ENCODE results near the gene RSRC2. TPM values are rescaled to one million over a fixed set of nuclear protein-coding genes. Genes with fewer than 3 reads are reported as not detected.
A peak's percentile ranks its signal among the peaks of the same experiment; 100 is the strongest.
"Not testable (repeated sequence)": the region's sequence is repeated elsewhere in the genome, so short reads cannot be mapped to it uniquely, and the experiment has no call there.

RSRC2 gene
- total RNA-seq, 4 donors from 2014 or later = 51.2 to 83.2 (median 79.4) TPM

- peak in 1 of 2 donors; percentile 18 for DNase-seq
- H3K27me3 ChIP-seq = no peaks in the 10 kb centered on the region
- H3K36me3 ChIP-seq = no peaks in the 10 kb centered on the region
- no peaks in the 10 kb centered on the region for H3K9me3 ChIP-seq
- peaks cover 0 to 9% of the 10 kb centered on the region in 2 donors for H3K4me1 ChIP-seq
- peak; percentile 71 to 88 (median 82) for TF ChIP-seq CTCF (IDR thresholded peaks at IDR 0.05)
- no peak for TF ChIP-seq POLR2A (IDR thresholded peaks at IDR 0.05)
- H3K4me3 ChIP-seq = no peak overlapping the region
- intact Hi-C loops (cut with DNase I; ENCODE audit: low total_unique reads) = loop anchor here (10.0 kb wide), 1 partner anchor 77 kb away; no protein-coding TSS in a partner anchor
- peak overlapping the region; percentile 64 to 86 for H3K27ac ChIP-seq
Measured at GRCh38 chr12:122471324-122472226, 55.2 kb downstream of the RSRC2 start.

GRCh38 chr12:122470576-122470975 is 56.2 kb downstream of the RSRC2 start:
- not testable (repeated sequence) for H3K27me3 ChIP-seq, H3K4me1 ChIP-seq, H3K4me3 ChIP-seq, H3K9me3 ChIP-seq, H3K36me3 ChIP-seq
- intact Hi-C loops (cut with DNase I; ENCODE audit: low total_unique reads) = loop anchor here (10.0 kb wide), 1 partner anchor 76 kb away; no protein-coding TSS in a partner anchor
- H3K27ac ChIP-seq = peak overlapping the region; percentile 64 to 86
- DNase-seq = peak in 1 of 2 donors; percentile 15

GRCh38 chr12:122469856-122470255 is 56.9 kb downstream of the RSRC2 start:
- DNase-seq = peak in 1 of 2 donors; percentile 1
- H3K27ac ChIP-seq, H3K27me3 ChIP-seq, H3K4me1 ChIP-seq, H3K4me3 ChIP-seq, H3K36me3 ChIP-seq, H3K9me3 ChIP-seq: not testable (repeated sequence)
- intact Hi-C loops (cut with DNase I; ENCODE audit: low total_unique reads) = loop anchor here (10.0 kb wide), 1 partner anchor 75 kb away; no protein-coding TSS in a partner anchor

GRCh38 chr12:122467983-122468382 is 58.8 kb downstream of the RSRC2 start:
- no peaks in the 10 kb centered on the region for H3K9me3 ChIP-seq
- no peaks in the 10 kb centered on the region for H3K27me3 ChIP-seq
- peaks cover 0 to 9% of the 10 kb centered on the region in 2 donors for H3K4me1 ChIP-seq
- DNase-seq = no peak
- intact Hi-C loops (cut with DNase I; ENCODE audit: low total_unique reads) = no loop called here
- no peak overlapping the region for H3K27ac ChIP-seq
- no peak overlapping the region for H3K4me3 ChIP-seq
- no peak for TF ChIP-seq POLR2A (IDR thresholded peaks at IDR 0.05)
- no peak for TF ChIP-seq CTCF (IDR thresholded peaks at IDR 0.05)
- no peaks in the 10 kb centered on the region for H3K36me3 ChIP-seq

- H3K27me3 ChIP-seq; intact Hi-C loops (cut with DNase I; ENCODE audit: low total_unique reads); H3K27ac ChIP-seq; H3K4me3 ChIP-seq; H3K9me3 ChIP-seq; H3K36me3 ChIP-seq; H3K4me1 ChIP-seq: not testable (repeated sequence)
- DNase-seq = peak; percentile 17 to 25
Measured at GRCh38 chr12:122464317-122465042, 62.3 kb downstream of the RSRC2 start.

GRCh38 chr12:122460641-122461040 is 66.1 kb downstream of the RSRC2 start:
- Histone ChIP-seq H3K27ac (no peak overlapping the region), H3K9me3 (no peaks in the 10 kb centered on the region), H3K4me1 (no peaks in the 10 kb centered on the region), H3K4me3 (no peak overlapping the region), H3K36me3 (no peaks in the 10 kb centered on the region), H3K27me3 (no peaks in the 10 kb centered on the region)
- TF ChIP-seq POLR2A (IDR thresholded peaks at IDR 0.05) (no peak), CTCF (IDR thresholded peaks at IDR 0.05) (no peak)
- intact Hi-C loops (cut with DNase I; ENCODE audit: low total_unique reads) = no loop called here
- no peak for DNase-seq
